ENCODE results near the gene VAV3.

DNA sequence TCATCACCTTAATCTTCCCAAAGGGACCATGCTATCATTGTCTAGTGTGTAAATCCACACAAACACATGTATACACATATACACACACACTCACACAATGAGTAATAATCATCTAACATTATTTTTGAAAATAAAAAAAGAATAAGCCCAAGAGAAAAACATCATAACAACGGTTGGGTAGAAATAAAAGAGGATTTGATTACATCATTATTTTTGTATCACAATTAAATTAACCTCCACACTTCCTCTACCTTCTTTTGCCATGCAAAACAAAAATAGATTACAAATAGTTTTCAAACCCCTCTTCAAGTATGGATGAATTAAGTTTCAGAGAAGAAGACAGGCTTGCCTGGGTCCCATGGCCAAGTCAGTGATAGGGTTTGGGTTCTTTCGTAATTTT lies 238.1 kb downstream of the VAV3 start:
- TF ChIP-seq, protein P1, sequence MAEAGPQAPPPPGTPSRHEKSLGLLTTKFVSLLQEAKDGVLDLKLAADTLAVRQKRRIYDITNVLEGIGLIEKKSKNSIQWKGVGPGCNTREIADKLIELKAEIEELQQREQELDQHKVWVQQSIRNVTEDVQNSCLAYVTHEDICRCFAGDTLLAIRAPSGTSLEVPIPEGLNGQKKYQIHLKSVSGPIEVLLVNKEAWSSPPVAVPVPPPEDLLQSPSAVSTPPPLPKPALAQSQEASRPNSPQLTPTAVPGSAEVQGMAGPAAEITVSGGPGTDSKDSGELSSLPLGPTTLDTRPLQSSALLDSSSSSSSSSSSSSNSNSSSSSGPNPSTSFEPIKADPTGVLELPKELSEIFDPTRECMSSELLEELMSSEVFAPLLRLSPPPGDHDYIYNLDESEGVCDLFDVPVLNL (CRISPR knock-in tag; IDR thresholded peaks at IDR 0.05; ENCODE audit: borderline replicate concordance, low read depth), result no peak
- TF ChIP-seq NFE2L1 (CRISPR knock-in tag; IDR thresholded peaks at IDR 0.05), result no peak
- TF ChIP-seq, protein P2, sequence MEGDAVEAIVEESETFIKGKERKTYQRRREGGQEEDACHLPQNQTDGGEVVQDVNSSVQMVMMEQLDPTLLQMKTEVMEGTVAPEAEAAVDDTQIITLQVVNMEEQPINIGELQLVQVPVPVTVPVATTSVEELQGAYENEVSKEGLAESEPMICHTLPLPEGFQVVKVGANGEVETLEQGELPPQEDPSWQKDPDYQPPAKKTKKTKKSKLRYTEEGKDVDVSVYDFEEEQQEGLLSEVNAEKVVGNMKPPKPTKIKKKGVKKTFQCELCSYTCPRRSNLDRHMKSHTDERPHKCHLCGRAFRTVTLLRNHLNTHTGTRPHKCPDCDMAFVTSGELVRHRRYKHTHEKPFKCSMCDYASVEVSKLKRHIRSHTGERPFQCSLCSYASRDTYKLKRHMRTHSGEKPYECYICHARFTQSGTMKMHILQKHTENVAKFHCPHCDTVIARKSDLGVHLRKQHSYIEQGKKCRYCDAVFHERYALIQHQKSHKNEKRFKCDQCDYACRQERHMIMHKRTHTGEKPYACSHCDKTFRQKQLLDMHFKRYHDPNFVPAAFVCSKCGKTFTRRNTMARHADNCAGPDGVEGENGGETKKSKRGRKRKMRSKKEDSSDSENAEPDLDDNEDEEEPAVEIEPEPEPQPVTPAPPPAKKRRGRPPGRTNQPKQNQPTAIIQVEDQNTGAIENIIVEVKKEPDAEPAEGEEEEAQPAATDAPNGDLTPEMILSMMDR (IDR thresholded peaks at IDR 0.05), result no peak
- no peak for TF ChIP-seq MYBL2 (CRISPR knock-in tag; IDR thresholded peaks at IDR 0.05)
- TF ChIP-seq, protein P3, sequence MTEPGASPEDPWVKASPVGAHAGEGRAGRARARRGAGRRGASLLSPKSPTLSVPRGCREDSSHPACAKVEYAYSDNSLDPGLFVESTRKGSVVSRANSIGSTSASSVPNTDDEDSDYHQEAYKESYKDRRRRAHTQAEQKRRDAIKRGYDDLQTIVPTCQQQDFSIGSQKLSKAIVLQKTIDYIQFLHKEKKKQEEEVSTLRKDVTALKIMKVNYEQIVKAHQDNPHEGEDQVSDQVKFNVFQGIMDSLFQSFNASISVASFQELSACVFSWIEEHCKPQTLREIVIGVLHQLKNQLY (CRISPR knock-in tag; IDR thresholded peaks at IDR 0.05), result no peak
- TF ChIP-seq ETV6 (CRISPR knock-in tag; IDR thresholded peaks at IDR 0.05), result no peak
- TF ChIP-seq FOXP1 (CRISPR knock-in tag; IDR thresholded peaks at IDR 0.05; ENCODE audit: borderline replicate concordance), result no peak
- TF ChIP-seq, protein P4, sequence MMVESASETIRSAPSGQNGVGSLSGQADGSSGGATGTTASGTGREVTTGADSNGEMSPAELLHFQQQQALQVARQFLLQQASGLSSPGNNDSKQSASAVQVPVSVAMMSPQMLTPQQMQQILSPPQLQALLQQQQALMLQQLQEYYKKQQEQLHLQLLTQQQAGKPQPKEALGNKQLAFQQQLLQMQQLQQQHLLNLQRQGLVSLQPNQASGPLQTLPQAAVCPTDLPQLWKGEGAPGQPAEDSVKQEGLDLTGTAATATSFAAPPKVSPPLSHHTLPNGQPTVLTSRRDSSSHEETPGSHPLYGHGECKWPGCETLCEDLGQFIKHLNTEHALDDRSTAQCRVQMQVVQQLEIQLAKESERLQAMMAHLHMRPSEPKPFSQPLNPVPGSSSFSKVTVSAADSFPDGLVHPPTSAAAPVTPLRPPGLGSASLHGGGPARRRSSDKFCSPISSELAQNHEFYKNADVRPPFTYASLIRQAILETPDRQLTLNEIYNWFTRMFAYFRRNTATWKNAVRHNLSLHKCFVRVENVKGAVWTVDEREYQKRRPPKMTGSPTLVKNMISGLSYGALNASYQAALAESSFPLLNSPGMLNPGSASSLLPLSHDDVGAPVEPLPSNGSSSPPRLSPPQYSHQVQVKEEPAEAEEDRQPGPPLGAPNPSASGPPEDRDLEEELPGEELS (CRISPR knock-in tag; IDR thresholded peaks at IDR 0.05), result no peak
- TF ChIP-seq ELF4 (CRISPR knock-in tag; IDR thresholded peaks at IDR 0.05; ENCODE audit: low read depth), result no peak
- TF ChIP-seq ZNF416 (CRISPR knock-in tag; IDR thresholded peaks at IDR 0.05), result no peak
- TF ChIP-seq, protein P5, sequence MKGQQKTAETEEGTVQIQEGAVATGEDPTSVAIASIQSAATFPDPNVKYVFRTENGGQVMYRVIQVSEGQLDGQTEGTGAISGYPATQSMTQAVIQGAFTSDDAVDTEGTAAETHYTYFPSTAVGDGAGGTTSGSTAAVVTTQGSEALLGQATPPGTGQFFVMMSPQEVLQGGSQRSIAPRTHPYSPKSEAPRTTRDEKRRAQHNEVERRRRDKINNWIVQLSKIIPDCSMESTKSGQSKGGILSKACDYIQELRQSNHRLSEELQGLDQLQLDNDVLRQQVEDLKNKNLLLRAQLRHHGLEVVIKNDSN (CRISPR knock-in tag; IDR thresholded peaks at IDR 0.05), result no peak
- TF ChIP-seq, protein P6, sequence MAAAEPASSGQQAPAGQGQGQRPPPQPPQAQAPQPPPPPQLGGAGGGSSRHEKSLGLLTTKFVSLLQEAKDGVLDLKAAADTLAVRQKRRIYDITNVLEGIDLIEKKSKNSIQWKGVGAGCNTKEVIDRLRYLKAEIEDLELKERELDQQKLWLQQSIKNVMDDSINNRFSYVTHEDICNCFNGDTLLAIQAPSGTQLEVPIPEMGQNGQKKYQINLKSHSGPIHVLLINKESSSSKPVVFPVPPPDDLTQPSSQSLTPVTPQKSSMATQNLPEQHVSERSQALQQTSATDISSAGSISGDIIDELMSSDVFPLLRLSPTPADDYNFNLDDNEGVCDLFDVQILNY (CRISPR knock-in tag; IDR thresholded peaks at IDR 0.05), result no peak

Data from WTC11 (cell line).